Measurements from ENCODE around the gene FIGNL2.

FIGNL2 gene

DNA sequence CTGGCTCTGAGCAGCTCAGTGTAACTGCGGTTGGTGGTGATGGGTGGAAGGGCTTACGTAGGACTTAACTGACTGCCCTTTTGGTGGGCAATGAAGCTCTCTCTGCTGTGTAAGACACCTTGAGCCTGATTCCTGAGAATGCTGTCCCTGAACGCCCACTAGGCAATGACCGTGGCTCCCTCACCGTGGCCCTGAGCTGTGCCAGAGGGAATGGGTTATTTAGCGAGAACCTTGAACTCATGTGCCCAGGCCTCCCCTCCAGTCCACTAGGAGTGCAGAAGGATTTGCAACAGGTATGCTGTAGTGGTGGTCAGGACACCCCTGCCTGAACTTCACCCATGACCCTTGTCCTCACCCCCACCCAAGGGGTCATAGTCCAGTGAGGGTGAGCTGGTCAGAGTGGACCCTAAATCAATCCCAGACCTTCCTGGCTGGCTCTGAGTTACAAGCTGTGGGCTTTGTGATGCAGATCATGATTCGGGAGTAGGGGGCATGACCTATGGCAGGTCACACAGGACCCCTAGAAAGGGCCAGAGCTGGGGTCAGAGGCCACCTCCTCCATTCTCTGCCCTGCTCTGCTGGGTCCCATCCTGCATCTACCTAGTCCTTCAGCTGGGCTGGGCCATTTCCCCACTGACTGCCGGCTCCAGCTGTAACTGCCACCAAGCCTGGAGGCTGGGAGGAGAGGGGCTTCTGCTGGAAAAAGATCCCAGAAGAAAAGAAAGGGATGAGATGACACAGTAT lies 24.9 kb upstream of the FIGNL2 start:
- DNase-seq, result no peak

DNA sequence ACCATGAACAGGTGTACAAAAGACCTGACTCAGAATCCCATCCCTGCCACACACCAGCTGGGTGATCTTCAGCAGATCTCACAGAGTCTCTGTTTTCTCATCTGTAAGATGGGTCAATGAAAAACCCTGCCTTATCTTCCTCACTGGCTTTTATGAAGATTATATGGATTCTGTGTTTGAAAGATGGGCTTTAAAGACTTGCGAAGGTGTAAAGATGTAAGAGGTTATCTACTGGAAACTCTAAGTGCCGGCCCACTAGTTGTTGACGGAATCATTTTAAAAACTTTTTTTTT lies 24.1 kb upstream of the FIGNL2 start:
- DNase-seq, result no peak

DNA sequence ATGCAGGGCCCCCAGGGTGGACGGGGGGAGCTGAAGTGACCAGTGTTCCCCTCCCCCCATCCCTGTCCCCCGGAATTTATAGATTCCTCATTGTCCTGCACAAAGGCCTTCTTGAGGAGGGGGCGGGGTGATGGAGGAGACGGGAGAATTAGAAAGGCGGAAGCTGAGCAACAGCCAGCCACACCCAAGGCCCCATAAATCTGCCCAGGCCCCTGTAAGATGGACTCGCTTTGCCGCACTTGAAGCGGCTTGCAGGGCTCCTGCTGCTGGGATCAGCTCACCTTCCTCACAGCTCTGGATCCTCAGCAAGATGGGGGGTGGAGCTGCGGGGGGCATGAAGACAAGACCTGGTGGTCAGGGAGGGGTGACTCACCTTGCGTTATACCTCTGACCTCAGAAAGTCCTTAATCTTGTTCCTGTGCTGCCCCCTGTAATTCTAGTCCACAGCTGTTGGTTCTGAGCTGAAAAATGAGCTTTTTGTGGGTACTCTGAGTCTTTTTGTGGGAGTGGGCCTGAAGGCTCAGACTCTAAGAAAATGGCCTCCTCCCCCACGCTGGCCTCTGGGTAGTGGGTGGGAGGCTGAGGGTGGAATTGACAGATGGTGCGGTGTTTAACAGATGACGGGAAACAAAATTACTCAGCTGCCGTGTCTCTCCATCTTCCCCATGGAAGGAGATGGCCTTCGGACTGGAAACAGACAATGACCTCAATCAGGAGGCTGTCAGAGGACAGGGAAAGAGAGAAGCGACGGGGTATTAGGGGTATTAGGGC lies 23.6 kb upstream of the FIGNL2 start:
- no peak for DNase-seq

DNA sequence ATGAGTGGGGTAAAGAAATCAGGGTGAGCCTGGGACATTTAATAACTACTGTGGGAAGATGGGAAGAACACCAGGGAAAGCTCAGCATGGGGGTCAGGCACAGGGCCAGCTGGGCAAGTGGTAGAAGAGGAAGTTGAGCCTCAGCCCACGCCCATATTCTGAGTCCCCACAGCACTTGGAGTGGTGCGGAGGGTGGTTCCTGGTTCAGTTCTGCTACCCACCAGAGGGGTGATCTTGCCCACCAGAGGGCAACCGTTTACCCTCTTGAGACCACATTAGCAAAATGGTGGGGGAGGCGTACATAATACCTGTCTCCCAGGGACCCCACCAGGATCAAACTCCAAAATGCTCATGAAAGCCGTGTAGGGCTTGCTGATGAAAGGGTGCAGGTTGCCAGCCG lies 22.6 kb upstream of the FIGNL2 start:
- DNase-seq, result no peak

DNA sequence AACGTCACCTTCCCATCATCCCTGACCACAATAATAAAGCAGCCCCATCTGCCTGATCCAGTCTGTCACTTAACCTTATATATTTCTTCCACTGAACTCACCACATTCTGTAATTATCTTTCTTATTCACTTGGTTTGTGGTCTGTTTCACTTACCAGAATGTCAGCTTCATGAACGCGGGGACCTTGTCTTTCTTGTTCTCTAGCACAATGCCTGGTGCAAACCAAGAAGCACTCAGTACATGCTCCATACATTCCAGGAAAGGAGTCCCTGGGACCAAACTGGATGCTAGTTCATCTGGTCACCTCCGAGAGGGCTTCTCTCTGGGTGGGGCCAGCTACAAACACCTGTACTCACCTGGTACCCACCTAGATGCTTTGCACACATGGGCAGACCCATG lies 22.0 kb upstream of the FIGNL2 start:
- DNase-seq, result no peak

DNA sequence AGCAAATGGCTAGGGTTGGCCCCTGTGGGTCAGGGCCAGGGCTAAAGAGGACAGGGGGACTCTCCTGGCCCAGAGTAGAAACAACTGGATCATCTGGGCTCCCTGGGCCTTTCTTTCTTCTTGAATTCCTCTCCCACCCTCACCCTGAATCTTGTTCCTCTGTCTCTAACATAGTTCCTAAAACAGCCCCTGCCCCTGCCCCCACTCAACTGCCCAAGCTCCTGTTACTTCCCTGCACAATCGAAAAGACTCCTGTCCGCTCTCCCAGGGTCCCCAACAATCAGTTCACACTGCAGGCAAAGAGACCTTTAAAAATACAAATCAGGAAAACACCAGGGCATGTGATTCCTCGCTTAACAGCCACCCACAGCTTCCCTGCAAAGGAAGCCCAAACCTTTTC lies 21.4 kb upstream of the FIGNL2 start:
- DNase-seq, result no peak

DNA sequence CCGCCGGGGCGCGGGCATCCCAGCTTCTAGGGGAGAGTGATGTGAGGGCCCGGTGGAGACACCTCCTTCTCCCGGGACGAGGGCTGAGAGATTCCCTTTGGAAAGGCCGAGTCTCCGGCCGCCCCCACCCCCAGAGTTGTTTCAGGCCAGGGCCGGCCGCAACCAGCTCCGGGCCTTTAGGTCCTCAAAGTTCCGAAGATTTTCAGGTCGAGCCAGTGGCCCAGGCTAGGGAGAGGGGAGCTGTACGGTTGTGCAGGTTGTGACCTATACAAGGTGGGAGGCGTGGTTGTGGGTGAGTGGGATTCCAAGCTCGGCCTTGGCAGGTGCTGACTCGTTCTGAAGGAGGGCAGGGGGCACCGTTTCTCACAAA lies 21.0 kb upstream of the FIGNL2 start:
- DNase-seq, result no peak

DNA sequence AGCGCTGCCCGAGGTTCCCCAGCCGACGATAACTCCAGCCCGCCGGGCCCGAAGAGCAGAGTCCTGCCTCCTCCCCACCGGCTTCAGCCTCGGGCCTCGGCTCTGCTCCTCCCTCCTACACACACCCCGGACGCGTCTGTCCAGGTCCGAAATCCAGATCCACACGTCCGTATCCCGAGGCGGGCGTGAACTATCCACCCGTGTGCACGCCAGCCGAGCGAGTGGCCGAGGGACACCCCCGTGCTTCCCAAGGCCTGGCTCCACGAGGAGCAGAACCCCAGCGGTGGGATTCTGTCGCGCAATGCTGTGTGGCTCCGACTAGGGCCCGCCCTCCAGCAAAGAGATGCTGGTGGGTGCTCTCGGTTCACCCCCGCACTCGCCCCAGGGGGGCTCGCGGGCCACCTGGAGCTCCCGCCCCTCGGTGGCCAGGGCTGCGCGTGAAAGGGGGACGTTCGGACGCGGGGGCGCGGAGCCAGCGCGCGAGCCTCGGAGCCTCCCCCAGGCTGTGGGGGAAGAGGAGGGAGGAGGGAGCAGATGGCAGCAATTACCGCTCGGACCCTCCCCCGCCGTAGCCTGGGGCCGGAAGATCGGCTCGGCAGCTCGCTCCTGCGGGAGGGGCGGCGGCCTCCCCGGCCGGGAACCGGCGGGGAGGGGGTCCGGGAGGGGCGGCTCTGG lies 20.4 kb upstream of the FIGNL2 start:
- no peak for DNase-seq

DNA sequence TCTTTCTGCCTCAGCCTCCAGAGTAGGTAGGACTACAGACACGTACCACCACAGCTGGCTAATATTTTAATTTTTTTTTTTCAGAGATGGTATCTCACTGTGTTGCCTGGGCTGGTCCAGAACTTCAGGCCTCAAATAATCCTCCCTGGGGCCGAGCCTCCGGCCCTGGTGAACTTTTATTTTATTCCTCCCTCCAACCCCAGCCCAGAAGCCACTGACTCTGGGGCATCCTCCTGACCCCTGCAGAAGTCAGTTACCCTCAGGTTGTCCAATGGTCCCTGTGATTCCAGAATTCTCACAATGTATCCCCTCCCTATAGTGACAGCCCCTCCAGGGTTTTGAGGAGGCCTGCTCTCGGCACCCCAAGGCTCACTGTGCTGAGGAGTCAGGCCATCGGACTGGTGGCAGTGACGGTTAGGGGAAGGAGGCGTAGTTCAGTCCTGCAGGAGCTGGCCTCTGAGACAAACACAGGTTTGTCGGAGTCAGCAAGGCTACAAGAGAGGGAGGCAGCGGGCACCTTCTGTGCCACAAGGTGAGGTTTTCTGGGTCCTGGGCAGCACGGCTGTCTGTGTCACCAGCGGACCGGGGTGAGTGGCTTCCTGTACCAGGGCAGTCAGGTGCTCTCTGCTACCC lies 19.4 kb upstream of the FIGNL2 start:
- no peak for DNase-seq

DNA sequence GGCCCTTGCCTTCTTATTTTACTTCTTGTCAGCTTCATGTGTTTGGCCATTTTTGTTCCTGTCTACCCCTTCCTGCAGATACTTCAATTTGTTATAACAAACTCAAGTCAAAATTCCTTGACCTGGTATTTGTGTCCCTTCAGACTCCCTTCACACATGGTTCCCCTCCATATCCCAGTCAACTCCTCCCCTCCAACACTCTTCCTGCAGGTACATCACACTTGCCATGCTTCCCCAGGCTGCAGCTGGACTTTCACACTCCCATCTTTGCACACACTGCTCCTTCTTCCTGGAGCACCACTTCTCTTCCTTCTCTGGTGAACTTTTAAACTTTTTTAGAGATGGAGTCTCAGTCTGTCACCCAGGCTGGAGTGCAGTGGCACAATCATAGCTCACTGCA lies 18.9 kb upstream of the FIGNL2 start:
- no peak for DNase-seq

DNA sequence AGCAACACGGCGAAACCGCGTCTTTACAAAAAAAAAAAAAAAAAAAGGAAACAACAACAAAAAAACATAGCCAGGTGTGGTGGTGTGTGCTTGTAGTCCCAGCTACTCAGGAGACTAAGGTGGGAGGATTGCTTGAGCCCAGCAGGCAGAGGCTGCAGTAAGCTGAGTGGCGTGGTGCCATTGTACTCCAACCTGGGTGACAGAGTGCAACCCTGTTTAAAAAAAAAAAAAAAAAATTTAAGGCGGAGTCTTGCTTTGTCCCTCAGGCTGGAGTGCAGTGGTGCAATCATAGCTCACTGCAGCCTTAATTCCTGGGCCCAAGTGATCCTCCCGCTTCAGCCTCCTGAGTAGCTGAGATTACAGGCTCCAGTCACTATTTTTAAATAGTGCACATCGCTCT lies 18.2 kb upstream of the FIGNL2 start:
- no peak for DNase-seq

DNA sequence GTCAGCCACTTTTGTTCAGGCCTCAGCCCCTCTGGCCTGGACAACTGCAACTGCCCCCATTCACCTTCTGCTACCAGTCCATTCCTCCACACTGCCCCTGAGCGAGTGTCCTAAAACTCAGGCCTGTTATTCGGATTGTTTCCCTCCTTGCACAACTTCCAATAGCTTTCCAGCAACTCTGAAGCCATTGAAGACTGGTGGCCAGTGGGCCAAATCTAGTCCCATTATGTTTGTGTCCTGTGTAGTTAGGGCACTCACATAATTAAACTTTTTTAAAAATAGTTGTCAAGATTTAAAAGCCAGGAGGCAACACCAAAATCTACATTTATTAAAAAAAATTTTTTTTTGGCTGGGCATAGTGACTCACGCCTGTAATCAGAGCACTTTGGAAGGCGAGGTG lies 17.8 kb upstream of the FIGNL2 start:
- no peak for DNase-seq

DNA sequence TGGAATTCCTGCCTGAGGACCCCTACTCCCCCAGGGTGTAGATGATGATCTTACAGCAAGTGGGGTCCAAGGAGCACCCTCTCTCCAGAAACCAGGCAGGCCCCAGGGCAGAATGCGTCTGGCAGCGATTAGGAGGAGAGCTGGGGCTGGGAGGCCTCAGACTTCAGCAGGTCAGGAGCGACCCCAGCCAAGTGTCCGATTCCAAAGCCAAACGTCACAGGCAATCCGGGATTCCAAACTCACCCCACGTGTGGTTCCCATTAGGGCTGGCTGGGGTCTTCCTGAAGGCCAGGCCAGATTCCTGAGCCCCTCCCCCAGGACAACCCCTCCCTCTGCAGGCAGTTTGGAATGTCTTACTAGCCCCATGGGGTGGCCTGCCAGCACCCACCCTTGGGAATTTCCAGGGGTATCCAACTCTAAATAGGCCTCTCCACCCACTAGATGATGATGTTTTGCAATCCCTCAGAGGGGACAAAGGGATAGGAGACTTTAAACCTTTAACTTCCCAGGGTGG lies 17.3 kb upstream of the FIGNL2 start:
- no peak for DNase-seq

DNA sequence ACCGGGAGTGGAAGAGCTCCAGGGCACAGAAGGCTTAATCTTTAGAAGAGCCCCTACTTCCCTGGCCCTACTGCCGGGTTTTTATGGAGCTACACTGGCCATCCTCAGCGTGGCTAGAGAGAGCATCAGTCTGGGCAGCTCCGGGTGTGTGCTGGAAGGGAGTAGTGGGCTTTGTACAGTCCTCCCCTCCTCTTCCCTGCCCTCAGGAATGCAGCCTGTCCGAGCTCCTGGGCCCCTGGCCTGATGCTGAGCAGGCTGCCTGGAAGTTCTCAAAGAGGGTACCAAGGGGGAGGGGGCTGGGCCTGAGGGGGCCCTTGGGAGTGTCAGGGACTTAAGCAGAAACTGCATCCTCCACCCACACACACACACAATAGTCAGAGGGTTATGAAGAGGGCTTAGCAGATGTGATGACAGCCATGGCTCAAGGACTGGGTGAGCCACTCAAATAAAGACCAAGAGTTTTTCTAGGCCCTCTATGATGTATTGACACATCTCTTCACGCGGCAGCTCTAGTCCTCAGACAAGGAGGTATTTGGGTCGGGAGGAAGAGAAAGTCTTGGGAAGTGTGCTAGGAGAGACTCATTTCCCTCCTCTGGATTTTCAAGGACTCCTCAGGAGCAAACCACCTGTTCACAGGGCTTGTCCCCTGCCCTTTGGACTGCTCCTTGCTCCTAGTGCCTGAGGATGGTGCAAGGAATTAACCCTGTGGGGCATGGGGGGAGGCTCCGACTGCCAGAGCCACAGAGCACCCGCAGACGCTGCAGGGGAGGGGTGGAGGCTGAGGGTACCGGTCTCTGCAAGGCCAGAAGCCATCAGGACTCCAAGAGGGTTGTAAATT lies 16.5 kb upstream of the FIGNL2 start:
- no peak for DNase-seq

DNA sequence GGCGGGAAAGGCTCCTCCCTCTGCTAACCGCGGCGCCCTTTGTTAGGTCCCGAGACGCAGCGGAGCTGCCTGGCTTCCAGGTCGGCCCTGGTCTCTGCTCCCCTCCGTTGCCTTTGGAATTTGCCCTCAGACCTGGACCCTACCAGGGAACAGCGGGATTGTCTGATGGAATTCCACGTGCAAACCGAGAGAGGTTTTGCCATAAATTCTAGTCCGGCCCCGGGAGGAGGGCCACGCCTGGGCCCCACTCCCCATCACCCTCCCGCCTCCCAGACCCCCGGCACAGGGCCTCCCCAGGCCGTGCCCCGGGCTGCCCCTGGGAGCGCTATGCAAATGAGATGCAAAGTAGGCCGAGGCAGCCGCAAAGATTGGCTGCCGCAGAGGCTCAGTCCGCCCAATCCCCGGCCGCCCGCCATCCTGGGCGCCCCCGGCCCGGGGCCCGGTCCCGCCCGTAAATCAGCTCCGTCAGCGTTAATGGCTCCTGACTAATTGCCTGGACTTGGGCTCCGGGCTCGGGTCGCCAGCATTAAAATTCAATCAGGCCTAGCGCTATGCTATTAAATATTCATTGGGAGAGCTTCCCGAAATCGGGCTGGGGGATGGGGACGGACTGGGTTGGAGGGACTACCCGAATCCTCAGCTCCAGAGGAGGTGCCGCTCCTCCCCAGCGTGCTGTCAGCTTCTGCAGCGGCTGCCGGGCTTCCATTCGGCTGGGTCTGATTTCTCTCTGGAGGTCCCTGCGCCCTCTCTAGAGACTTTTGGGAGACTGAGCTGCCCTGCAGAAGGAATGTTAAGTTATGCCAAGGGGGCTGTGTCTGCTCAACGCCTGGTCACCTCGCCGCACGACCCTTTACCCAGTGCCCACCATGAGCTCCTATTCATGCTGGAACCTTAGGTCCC lies 15.7 kb upstream of the FIGNL2 start:
- peak; percentile 31 for DNase-seq

DNA sequence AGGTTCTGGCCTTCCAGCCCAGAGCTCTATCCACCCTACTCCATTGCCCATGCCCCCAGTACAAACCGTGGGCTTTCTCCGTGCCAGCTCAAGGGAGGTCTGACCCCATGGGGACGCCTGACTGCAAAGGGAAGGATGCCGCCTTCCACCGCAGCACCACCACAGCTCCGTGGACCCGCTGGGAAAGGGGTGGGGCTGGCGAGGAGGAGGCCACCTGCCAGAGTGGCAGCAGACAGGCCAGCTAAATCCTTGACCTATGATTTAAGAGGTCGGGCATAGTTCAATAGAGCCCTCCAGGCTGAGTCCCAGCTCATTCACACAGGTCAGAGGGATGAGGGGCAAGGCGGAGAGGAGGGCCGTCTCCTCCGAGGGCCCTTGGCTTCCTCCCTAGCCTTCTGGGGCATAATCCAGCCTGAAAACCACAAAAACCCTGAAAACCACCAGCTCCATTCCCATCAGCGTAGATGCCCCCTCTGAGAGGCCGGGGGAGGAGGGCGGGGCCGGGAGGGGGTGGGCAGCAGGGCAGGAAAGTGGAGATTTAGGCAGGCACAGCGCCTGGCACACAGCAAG lies 14.9 kb upstream of the FIGNL2 start:
- no peak for DNase-seq

DNA sequence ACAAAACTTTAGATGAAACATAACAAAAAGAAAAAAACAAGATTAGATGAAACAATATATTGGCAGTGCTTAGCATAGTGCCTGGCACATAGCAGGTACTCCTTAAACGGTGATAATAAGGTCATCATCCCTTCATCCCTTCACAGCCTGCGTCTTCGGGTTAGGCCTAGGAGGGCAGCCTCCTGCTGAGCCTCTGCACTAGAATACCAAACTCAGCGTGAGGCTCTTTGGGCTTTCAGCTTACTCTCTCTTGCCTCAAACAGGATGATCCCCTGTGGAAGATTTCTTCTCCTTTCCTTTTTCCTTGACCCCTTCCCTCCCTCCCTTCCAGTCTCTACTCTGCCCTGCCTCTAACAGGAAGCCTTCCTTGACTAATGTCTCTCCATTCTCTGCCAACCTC lies 14.4 kb upstream of the FIGNL2 start:
- DNase-seq, result no peak

DNA sequence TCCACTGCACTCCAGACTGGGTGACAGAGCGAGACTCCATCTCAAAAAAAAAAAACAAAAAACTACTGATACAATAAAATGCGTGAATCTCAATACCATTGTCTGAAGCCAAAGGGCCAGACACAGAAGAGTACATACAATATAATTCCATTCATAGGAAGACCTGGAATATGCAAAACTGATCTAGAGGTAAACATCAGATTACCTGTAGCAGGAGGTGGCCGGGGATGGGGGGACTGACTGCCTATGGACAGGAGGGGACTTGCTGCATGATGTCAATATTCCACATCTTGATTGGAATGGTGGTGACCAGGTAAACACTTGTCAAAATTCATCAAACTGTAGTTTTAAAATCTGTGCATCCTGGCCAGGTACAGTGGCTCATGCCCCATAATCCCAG lies 12.5 kb upstream of the FIGNL2 start:
- DNase-seq, result no peak

DNA sequence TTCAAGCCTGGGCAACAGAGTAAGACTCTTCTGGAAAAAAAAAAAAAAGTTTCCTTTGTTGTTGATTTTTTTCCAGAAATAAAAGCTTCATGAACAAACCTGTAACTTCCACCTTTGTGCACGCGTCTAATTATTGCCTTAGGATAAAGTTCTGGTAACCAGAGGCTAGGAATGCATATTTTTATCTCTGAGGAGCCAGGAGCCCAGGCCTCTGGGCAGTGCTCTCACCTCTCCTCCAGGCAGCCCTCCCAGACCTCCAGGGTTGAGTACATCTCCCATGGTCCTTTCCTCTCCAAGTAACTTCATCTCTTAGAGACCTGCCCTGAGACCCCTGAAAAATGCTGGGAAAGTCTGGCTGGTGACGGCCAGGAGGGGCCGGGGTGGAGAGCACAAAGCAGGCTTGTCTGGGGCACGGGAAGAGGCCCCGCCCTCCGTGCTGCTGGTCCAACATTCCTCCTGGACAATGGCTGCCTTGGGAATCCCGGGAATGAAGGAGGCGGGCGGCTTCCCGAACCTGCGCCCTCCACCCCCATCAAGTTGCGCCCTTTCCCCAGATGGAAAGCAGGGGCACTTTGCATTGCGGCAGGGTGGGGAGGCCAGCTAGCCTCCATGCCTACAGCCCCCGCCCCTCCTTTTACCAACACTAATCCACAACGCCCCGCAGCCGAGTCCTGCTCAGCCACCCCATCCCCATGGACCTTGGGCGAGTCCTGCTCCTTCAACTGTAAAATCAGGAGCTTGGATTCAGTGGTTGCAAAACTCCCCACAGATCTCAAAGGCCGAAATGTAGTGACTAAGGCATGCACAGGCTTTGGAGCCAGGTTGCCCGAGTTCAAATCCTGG lies 7.3 kb upstream of the FIGNL2 start:
- DNase-seq, result no peak

DNA sequence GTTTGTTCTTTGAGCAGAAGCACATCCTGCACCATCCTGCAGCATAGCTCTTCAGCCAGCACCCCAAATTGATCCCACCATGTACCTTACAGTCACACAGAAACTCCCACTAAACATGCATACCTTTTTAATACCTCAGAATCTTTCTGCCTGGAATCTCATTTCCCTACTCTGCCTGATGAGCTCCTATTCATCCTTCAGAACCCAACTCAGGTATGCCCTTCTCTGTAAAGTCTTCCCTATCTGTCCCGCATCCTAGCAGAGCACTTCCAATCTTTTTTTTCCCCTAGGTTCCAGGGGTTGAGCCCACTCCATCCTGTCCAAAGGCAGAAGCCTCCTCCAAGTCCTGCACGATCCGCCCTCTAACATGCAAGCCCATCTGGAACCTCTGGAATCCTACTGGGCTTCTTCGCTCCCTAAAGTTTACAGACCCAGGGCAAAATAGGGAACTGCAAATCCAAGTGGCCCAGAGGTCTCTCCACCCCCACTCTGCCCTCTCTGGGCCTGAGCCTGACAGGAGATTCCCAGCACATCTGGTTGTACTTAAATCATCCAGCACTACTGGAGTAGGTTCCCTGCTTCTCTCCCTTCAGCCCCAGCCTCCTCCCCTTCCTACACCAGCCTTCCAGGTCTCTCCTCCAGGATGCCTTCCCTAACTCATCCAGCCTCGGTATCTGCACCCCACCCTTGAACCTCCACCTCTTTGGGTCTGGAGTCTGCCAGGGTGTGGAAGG lies 4.1 kb upstream of the FIGNL2 start:
- DNase-seq, result no peak

Data from midbrain (tissue), 1 donor.